Hepatocyte (in vitro differentiated cells): ENCODE results near the gene TBX18.

Experiments used
- EZH2phosphoT487 ChIP-seq: fragments of 200-600 bp; sonication (generic); IDR thresholded peaks from one replicate; pipeline ENCODE4 v1.6.1; 2018; ENCODE audit warnings: antibody characterized with exemption, mild to moderate bottlenecking, low read depth, moderate library complexity; ENCODE audit not compliant: unreplicated experiment, severe bottlenecking
- TF ChIP-seq, protein P1 (sequence below): fragments of 200-600 bp; sonication (generic); IDR thresholded peaks from 2 replicates; pipeline ENCODE4 v1.5.1; 2016; ENCODE audit warnings: antibody characterized with exemption, mild to moderate bottlenecking; ENCODE audit not compliant: poor library complexity

DNA sequence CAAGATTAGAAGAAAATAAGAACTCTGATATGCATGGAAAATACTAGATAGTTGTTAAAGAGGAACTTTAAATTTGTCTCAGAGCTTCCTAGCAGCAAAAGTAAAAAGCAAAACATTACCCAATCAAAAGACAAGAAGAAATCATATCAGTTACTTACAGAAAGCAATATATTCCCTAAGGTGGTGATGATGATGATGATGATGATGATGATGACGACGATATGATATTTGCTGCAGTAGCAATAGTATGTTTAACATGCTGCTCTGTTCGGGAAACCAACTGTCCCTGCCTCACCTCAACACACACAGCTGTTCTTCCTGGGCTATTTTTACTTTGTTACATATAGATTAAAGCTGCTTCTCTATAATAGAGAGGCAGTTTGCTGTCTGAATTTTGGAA lies 12.0 kb upstream of the TBX18 start:
- TF ChIP-seq, protein P1, sequence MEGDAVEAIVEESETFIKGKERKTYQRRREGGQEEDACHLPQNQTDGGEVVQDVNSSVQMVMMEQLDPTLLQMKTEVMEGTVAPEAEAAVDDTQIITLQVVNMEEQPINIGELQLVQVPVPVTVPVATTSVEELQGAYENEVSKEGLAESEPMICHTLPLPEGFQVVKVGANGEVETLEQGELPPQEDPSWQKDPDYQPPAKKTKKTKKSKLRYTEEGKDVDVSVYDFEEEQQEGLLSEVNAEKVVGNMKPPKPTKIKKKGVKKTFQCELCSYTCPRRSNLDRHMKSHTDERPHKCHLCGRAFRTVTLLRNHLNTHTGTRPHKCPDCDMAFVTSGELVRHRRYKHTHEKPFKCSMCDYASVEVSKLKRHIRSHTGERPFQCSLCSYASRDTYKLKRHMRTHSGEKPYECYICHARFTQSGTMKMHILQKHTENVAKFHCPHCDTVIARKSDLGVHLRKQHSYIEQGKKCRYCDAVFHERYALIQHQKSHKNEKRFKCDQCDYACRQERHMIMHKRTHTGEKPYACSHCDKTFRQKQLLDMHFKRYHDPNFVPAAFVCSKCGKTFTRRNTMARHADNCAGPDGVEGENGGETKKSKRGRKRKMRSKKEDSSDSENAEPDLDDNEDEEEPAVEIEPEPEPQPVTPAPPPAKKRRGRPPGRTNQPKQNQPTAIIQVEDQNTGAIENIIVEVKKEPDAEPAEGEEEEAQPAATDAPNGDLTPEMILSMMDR = no peak
- TF ChIP-seq EZH2phosphoT487 = no peak
